OCI-LY7 (cell line): Measurements from ENCODE around the gene GALNTL6. TPM values are rescaled to one million over a fixed set of nuclear protein-coding genes. Genes with fewer than 3 reads are reported as not detected.

Experiments
- BruUV-seq: library from RNA; stranded (reverse); fragments of 400-500 nt; replicated peaks from 2 replicates; lab custom pipeline; 2021; lab: Mats Ljungman, UMichigan
- CTCF ChIA-PET: fragments of 300-600 bp; sonication (Branson Sonifier 250); formaldehyde crosslinking; loops from one replicate; lab custom pipeline; 2022; ENCODE audit warnings: antibody characterized with exemption; ENCODE audit not compliant: unreplicated experiment; lab: Charles Lee
- POLR2A ChIA-PET: fragments of 300-600 bp; sonication (Branson Sonifier 250); formaldehyde crosslinking; loops from one replicate; lab custom pipeline; 2022; ENCODE audit warnings: antibody characterized with exemption; lab: Charles Lee
- DNase-seq: peaks from one replicate; pipeline ENCODE4 v3.0.0-alpha.2; 2015; ENCODE audit warnings: low spot score
- H2AFZ ChIP-seq: fragments of 200-600 bp; sonication (generic), shearing (Covaris generic); 2 replicates; pipeline ENCODE4 v1.6.1; 2014; ENCODE audit warnings: mild to moderate bottlenecking, antibody characterized with exemption, low read length, moderate library complexity
- H3K27ac ChIP-seq: fragments of 200-600 bp; sonication (generic); 2 replicates; pipeline ENCODE4 v1.5.1; 2014; ENCODE audit warnings: mixed run types, low read depth, mild to moderate bottlenecking, moderate library complexity, low read length, inconsistent platforms; ENCODE audit not compliant: poor library complexity, severe bottlenecking
- H3K36me3 ChIP-seq: fragments of 200-600 bp; sonication (generic); 2 replicates; pipeline ENCODE4 v1.6.1; 2014; ENCODE audit warnings: mild to moderate bottlenecking, antibody characterized with exemption, low read length, moderate library complexity, mixed read lengths; ENCODE audit not compliant: insufficient read depth
- H3K4me1 ChIP-seq: fragments of 200-600 bp; sonication (generic); 2 replicates; pipeline ENCODE4 v1.5.1; 2014; ENCODE audit warnings: mild to moderate bottlenecking, low read length; ENCODE audit not compliant: insufficient read depth, poor library complexity, severe bottlenecking
- H3K4me2 ChIP-seq: fragments of 200-600 bp; sonication (generic); 2 replicates; pipeline ENCODE4 v1.6.1; 2014; ENCODE audit warnings: mild to moderate bottlenecking, low read length
- H3K4me3 ChIP-seq: fragments of 200-600 bp; sonication (generic); 2 replicates; pipeline ENCODE4 v1.5.1; 2014; ENCODE audit warnings: mild to moderate bottlenecking, low read depth, low read length; ENCODE audit not compliant: poor library complexity, severe bottlenecking
- H3K79me2 ChIP-seq: fragments of 200-600 bp; sonication (generic); 2 replicates; pipeline ENCODE4 v1.6.1; 2016; ENCODE audit warnings: low read depth, mild to moderate bottlenecking, low read length, moderate library complexity, mixed read lengths; ENCODE audit not compliant: insufficient read depth
- H3K9me2 ChIP-seq: fragments of 200-600 bp; sonication (generic); 2 replicates; pipeline ENCODE4 v1.6.1; 2016; ENCODE audit warnings: mild to moderate bottlenecking, low read length, mixed read lengths; ENCODE audit not compliant: insufficient read depth
- H3K9me3 ChIP-seq: fragments of 200-600 bp; sonication (generic); 2 replicates; pipeline ENCODE4 v1.6.1; 2014; ENCODE audit warnings: mild to moderate bottlenecking, mixed run types, low read length, mixed read lengths
- H4K20me1 ChIP-seq: fragments of 200-600 bp; sonication (generic); 2 replicates; pipeline ENCODE4 v1.6.1; 2014; ENCODE audit warnings: mild to moderate bottlenecking, antibody characterized with exemption, low read length, moderate library complexity, mixed read lengths; ENCODE audit not compliant: insufficient read depth
- EZH2phosphoT487 ChIP-seq: fragments of 200-600 bp; sonication (generic); IDR thresholded peaks from 2 replicates; pipeline ENCODE4 v1.6.1; 2018; ENCODE audit warnings: low read depth, borderline replicate concordance, mild to moderate bottlenecking, mixed run types, antibody characterized with exemption, low read length, moderate library complexity, mixed read lengths
- intact Hi-C: fragments of 100-400 bp; cut with micrococcal nuclease; formaldehyde crosslinking; loops from one replicate; pipeline ENCODE4 v1.10.0; 2022; ENCODE audit not compliant: unreplicated experiment
- total RNA-seq, 2 experiments: library from RNA; depleted of rRNA in 1 of 2; stranded (reverse); fragments of >200 nt in 1 of 2; shearing (Covaris generic) in 1 of 2; gene quantifications; 2 replicates each; pipeline ENCODE4 v1.2.3, GENCODE V29; 2014 to 2022
- TF ChIP-seq, protein P1 (sequence below): fragments of 200-600 bp; sonication (generic); conservative IDR thresholded peaks from 2 replicates; pipeline ENCODE4 v1.5.1; 2014; ENCODE audit warnings: mild to moderate bottlenecking, antibody characterized with exemption, low read length, moderate library complexity, mixed read lengths

Gene GALNTL6
- total RNA-seq, 2 experiments from 2014 or later = not detected

GRCh38 chr4:172778583-172778982 lies 965.4 kb downstream of the GALNTL6 start:
- Histone ChIP-seq H2AFZ (no peak overlapping the region), H3K27ac (no peak overlapping the region), H4K20me1 (no peaks in the 10 kb centered on the region), H3K9me3 (no peaks in the 10 kb centered on the region), H3K9me2 (no peaks in the 10 kb centered on the region), H3K36me3 (no peaks in the 10 kb centered on the region), H3K79me2 (no peaks in the 10 kb centered on the region), H3K4me1 (no peaks in the 10 kb centered on the region), H3K4me2 (no peak overlapping the region), H3K4me3 (no peak overlapping the region)
- no peak for DNase-seq
- ChIA-PET CTCF (no interaction called here), POLR2A (no interaction called here)
- no peak for TF ChIP-seq EZH2phosphoT487
- TF ChIP-seq, protein P1, sequence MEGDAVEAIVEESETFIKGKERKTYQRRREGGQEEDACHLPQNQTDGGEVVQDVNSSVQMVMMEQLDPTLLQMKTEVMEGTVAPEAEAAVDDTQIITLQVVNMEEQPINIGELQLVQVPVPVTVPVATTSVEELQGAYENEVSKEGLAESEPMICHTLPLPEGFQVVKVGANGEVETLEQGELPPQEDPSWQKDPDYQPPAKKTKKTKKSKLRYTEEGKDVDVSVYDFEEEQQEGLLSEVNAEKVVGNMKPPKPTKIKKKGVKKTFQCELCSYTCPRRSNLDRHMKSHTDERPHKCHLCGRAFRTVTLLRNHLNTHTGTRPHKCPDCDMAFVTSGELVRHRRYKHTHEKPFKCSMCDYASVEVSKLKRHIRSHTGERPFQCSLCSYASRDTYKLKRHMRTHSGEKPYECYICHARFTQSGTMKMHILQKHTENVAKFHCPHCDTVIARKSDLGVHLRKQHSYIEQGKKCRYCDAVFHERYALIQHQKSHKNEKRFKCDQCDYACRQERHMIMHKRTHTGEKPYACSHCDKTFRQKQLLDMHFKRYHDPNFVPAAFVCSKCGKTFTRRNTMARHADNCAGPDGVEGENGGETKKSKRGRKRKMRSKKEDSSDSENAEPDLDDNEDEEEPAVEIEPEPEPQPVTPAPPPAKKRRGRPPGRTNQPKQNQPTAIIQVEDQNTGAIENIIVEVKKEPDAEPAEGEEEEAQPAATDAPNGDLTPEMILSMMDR = no peak
- intact Hi-C loops = no loop called here
- BruUV-seq = no TSS peak

- Histone ChIP-seq H2AFZ (no peak overlapping the region), H3K27ac (no peak overlapping the region), H3K4me2 (no peak overlapping the region), H3K36me3 (no peaks in the 10 kb centered on the region), H3K79me2 (no peaks in the 10 kb centered on the region), H3K9me3 (no peaks in the 10 kb centered on the region), H4K20me1 (no peaks in the 10 kb centered on the region), H3K4me1 (no peaks in the 10 kb centered on the region), H3K4me3 (no peak overlapping the region), H3K9me2 (no peaks in the 10 kb centered on the region)
- POLR2A ChIA-PET = no interaction called here
- intact Hi-C loops = no loop called here
- TF ChIP-seq EZH2phosphoT487 = no peak
- TF ChIP-seq, protein P1 = no peak
- BruUV-seq = no TSS peak
- DNase-seq = no peak
- CTCF ChIA-PET = no interaction called here
Measured at GRCh38 chr4:172780566-172781081, 967.4 kb downstream of the GALNTL6 start.

DNA sequence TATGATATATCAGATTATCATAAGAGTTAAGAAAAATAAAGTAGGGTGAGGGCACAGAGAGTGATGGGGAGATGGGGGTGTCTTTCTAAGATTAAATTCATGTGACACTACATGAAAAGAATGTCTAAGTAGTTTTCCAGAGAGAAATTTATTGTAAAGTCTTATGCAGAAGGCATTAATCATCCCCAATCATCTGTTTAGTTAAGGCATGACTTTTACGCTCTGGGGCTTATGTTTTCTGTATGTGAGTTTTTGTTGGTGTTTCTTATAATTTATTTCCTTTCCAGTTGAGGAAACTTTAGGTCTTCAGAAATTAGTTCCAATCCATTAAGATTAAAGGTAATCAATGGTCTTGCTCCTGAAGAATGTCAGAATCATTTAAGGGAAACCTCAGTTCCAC lies 972.4 kb downstream of the GALNTL6 start:
- Histone ChIP-seq H3K79me2 (no peaks in the 10 kb centered on the region), H3K4me2 (no peak overlapping the region), H2AFZ (no peak overlapping the region), H3K9me2 (no peaks in the 10 kb centered on the region), H3K9me3 (no peaks in the 10 kb centered on the region), H3K4me3 (no peak overlapping the region), H3K36me3 (no peaks in the 10 kb centered on the region), H3K4me1 (no peaks in the 10 kb centered on the region), H3K27ac (no peak overlapping the region), H4K20me1 (no peaks in the 10 kb centered on the region)
- DNase-seq = no peak
- intact Hi-C loops = no loop called here
- BruUV-seq = no TSS peak
- no peak for TF ChIP-seq EZH2phosphoT487
- TF ChIP-seq, protein P1 = no peak
- POLR2A ChIA-PET = no interaction called here
- CTCF ChIA-PET = no interaction called here
